PC-3 (cell line): Measurements from ENCODE around the gene EFHC1. TPM values are rescaled to one million over a fixed set of nuclear protein-coding genes. Genes with fewer than 3 reads are reported as not detected.

ENCODE experiments used
- ATAC-seq: fragments of 200-7000 bp; cut with Tn5 transposase; 2 replicates; pipeline ENCODE4 v1.9.1; 2020; ENCODE audit warnings: mild to moderate bottlenecking, moderate library complexity
- BruUV-seq: library from RNA; stranded (reverse); fragments of 400-500 nt; replicated peaks from 2 replicates; lab custom pipeline; 2021; lab: Mats Ljungman, UMichigan
- CTCF ChIA-PET: fragments of 300-600 bp; sonication (Branson Sonifier 250); formaldehyde crosslinking; loops from one replicate; lab custom pipeline; 2022; ENCODE audit warnings: antibody characterized with exemption; lab: Charles Lee
- POLR2A ChIA-PET: fragments of 300-600 bp; sonication (Branson Sonifier 250); formaldehyde crosslinking; loops from one replicate; lab custom pipeline; 2022; ENCODE audit warnings: antibody characterized with exemption; ENCODE audit not compliant: unreplicated experiment; lab: Charles Lee
- DNase-seq: peaks from one replicate; pipeline ENCODE4 v3.0.0-alpha.2; 2015
- H2AFZ ChIP-seq: fragments of 300-600 bp; sonication (generic); 2 replicates; pipeline ENCODE4 v1.6.0; 2016; ENCODE audit warnings: antibody characterized with exemption, low read length
- H3F3A ChIP-seq: fragments of 300-600 bp; sonication (generic); one replicate; pipeline ENCODE4 v1.6.0; 2017; ENCODE audit warnings: antibody characterized with exemption, low read length, control low read depth, mild to moderate bottlenecking; ENCODE audit not compliant: unreplicated experiment
- H3K27ac ChIP-seq: fragments of 300-600 bp; sonication (generic); 2 replicates; pipeline ENCODE4 v1.5.1; 2016; ENCODE audit warnings: mild to moderate bottlenecking, low read length
- H3K27me3 ChIP-seq: fragments of 300-600 bp; sonication (generic); 2 replicates; pipeline ENCODE4 v1.6.1; 2016; ENCODE audit warnings: low read length, mixed read lengths
- H3K36me3 ChIP-seq: fragments of 300-600 bp; sonication (generic); 2 replicates; pipeline ENCODE4 v1.6.1; 2016; ENCODE audit warnings: low read depth, mixed run types, low read length, mixed read lengths
- H3K4me1 ChIP-seq: fragments of 300-600 bp; sonication (generic); 2 replicates; pipeline ENCODE4 v1.5.1; 2016; ENCODE audit warnings: low read length; ENCODE audit not compliant: insufficient read depth
- H3K4me2 ChIP-seq: fragments of 300-600 bp; sonication (generic); 2 replicates; pipeline ENCODE4 v1.6.0; 2016; ENCODE audit warnings: low read length
- H3K4me3 ChIP-seq: fragments of 300-600 bp; sonication (generic); 2 replicates; pipeline ENCODE4 v1.5.1; 2016; ENCODE audit warnings: mild to moderate bottlenecking, low read length, mixed read lengths
- H3K79me2 ChIP-seq: fragments of 300-600 bp; sonication (generic); 2 replicates; pipeline ENCODE4 v1.6.1; 2017; ENCODE audit warnings: low read length, mixed read lengths
- H3K9ac ChIP-seq: fragments of 300-600 bp; sonication (generic); 2 replicates; pipeline ENCODE4 v1.6.0; 2016; ENCODE audit warnings: mild to moderate bottlenecking, low read length
- H3K9me2 ChIP-seq: fragments of 300-600 bp; sonication (generic); replicated peaks from 2 replicates; pipeline ENCODE4 v1.6.1; 2016; ENCODE audit warnings: mixed run types, low read length, mixed read lengths
- H3K9me3 ChIP-seq: fragments of 300-600 bp; sonication (generic); 2 replicates; pipeline ENCODE4 v1.6.1; 2016; ENCODE audit warnings: low read length, mixed read lengths
- H4K20me1 ChIP-seq: fragments of 300-600 bp; sonication (generic); 2 replicates; pipeline ENCODE4 v1.6.1; 2016; ENCODE audit warnings: low read length, mixed read lengths
- EZH2 ChIP-seq: fragments of 300-600 bp; sonication (generic); IDR thresholded peaks from one replicate; pipeline ENCODE4 v1.6.1; 2017; ENCODE audit warnings: antibody characterized with exemption, mild to moderate bottlenecking, low read length; ENCODE audit not compliant: unreplicated experiment
- EZH2phosphoT487 ChIP-seq: fragments of 300-600 bp; sonication (generic); IDR thresholded peaks from 2 replicates; pipeline ENCODE4 v1.6.1; 2018; ENCODE audit warnings: mild to moderate bottlenecking, antibody characterized with exemption, low read length, borderline replicate concordance
- intact Hi-C: fragments of 100-400 bp; cut with micrococcal nuclease; formaldehyde crosslinking; loops from 2 replicates; pipeline ENCODE4 v1.9.0; 2023
- total RNA-seq: library from RNA; depleted of rRNA; stranded (reverse); fragments of >200 nt; gene quantifications from 2 replicates; pipeline ENCODE4 v1.2.3, GENCODE V29; 2014
- TF ChIP-seq, protein P1 (sequence below): fragments of 300-600 bp; sonication (generic); conservative IDR thresholded peaks from 2 replicates; pipeline ENCODE4 v1.5.1; 2017; ENCODE audit warnings: antibody characterized with exemption, low read depth, mild to moderate bottlenecking, low read length

The EFHC1 gene
- total RNA-seq, 1 experiment from 2014 or later: 22.4 TPM

DNA sequence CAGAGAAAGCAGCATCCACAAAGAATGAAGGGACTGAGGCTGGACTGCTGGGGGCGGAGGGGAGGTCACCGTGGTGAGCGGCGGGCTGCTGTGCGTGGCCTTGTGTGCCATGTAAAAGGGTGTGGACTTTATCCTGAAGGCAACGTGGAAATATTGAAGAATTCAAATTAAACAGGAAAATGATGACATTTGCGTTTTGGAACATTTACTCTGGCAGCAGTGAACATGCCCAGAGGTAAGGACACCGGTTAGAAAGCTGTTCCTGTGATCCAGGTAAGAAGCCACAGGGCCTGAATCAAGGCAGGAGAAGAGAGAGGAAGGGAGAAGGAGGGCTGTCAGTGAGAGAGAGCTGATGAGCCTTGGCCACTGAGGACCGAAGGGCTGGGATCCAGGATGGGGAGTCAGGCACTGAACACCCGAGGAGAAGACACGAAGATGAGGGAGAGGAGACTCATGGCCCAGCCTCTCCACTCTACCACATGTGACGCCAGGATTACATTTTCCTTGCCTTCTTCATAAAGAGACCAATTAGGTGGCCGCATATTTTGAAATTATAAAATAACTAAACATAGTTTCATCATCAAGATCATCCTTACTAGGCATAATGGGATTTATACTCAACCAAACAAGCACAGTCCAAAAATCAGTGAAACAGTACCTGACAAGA, 98.3 kb downstream of the EFHC1 start:
- no peaks in the 10 kb centered on the region for H3K9me3 ChIP-seq
- no peaks in the 10 kb centered on the region for H3K9me2 ChIP-seq
- no peak overlapping the region for H3K9ac ChIP-seq
- ATAC-seq: no peak
- intact Hi-C loops: loop anchor here (5.0 kb wide), 1 partner anchor 96 kb away; the partner anchor contains the start of gene EFHC1
- no peak overlapping the region for H3K4me3 ChIP-seq
- H3K79me2 ChIP-seq: peaks cover 18% of the 10 kb centered on the region
- TF ChIP-seq EZH2phosphoT487 (no peak), EZH2 (no peak)
- TF ChIP-seq, protein P1, sequence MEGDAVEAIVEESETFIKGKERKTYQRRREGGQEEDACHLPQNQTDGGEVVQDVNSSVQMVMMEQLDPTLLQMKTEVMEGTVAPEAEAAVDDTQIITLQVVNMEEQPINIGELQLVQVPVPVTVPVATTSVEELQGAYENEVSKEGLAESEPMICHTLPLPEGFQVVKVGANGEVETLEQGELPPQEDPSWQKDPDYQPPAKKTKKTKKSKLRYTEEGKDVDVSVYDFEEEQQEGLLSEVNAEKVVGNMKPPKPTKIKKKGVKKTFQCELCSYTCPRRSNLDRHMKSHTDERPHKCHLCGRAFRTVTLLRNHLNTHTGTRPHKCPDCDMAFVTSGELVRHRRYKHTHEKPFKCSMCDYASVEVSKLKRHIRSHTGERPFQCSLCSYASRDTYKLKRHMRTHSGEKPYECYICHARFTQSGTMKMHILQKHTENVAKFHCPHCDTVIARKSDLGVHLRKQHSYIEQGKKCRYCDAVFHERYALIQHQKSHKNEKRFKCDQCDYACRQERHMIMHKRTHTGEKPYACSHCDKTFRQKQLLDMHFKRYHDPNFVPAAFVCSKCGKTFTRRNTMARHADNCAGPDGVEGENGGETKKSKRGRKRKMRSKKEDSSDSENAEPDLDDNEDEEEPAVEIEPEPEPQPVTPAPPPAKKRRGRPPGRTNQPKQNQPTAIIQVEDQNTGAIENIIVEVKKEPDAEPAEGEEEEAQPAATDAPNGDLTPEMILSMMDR: no peak
- BruUV-seq: no TSS peak
- H3F3A ChIP-seq: no peaks in the 10 kb centered on the region
- peak overlapping the region; percentile 64 for H3K27ac ChIP-seq
- H3K4me1 ChIP-seq: peaks cover 46% of the 10 kb centered on the region
- no peak overlapping the region for H2AFZ ChIP-seq
- ChIA-PET POLR2A (interaction anchor here (0.6 kb wide), 1 partner anchor 108 kb away, joined by 3 read pairs; no protein-coding TSS in a partner anchor), CTCF (no interaction called here)
- DNase-seq: no peak
- no peaks in the 10 kb centered on the region for H4K20me1 ChIP-seq
- peak overlapping the region; percentile 69 for H3K4me2 ChIP-seq
- no peaks in the 10 kb centered on the region for H3K27me3 ChIP-seq
- peaks cover 8% of the 10 kb centered on the region; the same call in 1 of the 2 replicates for H3K36me3 ChIP-seq

DNA sequence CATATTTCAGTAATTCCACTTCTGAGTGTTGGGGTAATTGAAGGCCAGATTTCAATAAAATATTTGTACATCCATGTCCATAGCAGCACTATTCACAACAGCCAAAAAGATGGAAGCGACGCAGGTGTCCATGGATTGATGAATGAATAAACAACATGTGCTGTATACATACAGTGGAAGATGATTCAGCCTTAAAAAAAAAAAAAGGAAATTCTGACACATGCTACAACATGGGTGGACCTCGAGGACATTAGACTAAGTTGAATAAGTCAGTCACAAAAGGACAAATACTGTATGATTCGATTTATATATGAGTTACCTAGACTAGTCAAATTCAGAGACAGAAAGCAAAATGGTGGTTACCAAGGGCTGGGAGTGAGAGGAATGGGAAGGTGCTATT, 99.5 kb downstream of the EFHC1 start:
- Histone ChIP-seq H3K9me3 (no peaks in the 10 kb centered on the region), H4K20me1 (no peaks in the 10 kb centered on the region), H3K4me3 (no peak overlapping the region), H3K4me2 (no peak overlapping the region), H3K36me3 (peaks cover 8% of the 10 kb centered on the region; the same call in 1 of the 2 replicates), H3K79me2 (peaks cover 18% of the 10 kb centered on the region), H3K9ac (no peak overlapping the region), H2AFZ (no peak overlapping the region), H3K27ac (no peak overlapping the region), H3F3A (no peaks in the 10 kb centered on the region), H3K27me3 (no peaks in the 10 kb centered on the region), H3K9me2 (no peaks in the 10 kb centered on the region), H3K4me1 (peaks cover 48% of the 10 kb centered on the region)
- ChIA-PET CTCF (no interaction called here), POLR2A (no interaction called here)
- BruUV-seq: no TSS peak
- no peak for DNase-seq
- no peak for ATAC-seq
- TF ChIP-seq EZH2 (no peak), EZH2phosphoT487 (no peak)
- TF ChIP-seq, protein P1: no peak
- intact Hi-C loops: loop anchor here (5.0 kb wide), 1 partner anchor 97 kb away; the partner anchor contains the start of gene EFHC1

DNA sequence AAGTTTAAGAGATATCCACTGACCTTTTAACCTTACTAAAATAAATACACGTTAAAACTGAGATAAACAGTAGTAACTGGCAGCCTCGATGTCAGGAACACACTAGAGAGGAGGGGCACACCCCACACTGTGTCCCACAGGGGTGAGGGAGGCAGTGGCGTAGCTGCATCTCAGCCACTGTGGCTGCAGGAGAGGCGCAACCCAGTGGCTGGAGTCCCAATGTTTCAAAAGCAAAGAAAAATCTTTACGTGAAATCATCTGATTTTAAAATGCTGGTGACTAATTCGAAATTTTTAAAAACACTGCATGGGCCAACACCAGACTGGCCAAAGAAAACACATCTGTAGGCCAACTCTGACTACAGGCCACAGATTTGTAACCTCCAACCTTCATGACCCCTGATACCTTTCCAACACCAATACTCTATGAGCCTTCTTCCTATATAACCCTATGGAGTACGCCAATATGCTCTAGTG, 102.0 kb downstream of the EFHC1 start:
- peaks cover 35% of the 10 kb centered on the region for H3K4me1 ChIP-seq
- ChIA-PET CTCF (no interaction called here), POLR2A (no interaction called here)
- peaks cover 10% of the 10 kb centered on the region; the same call in 1 of the 2 replicates for H3K79me2 ChIP-seq
- H4K20me1 ChIP-seq: no peaks in the 10 kb centered on the region
- no peaks in the 10 kb centered on the region for H3F3A ChIP-seq
- DNase-seq: no peak
- TF ChIP-seq EZH2 (no peak), EZH2phosphoT487 (no peak)
- TF ChIP-seq, protein P1: no peak
- no peak overlapping the region for H3K4me3 ChIP-seq
- no peak overlapping the region for H2AFZ ChIP-seq
- H3K4me2 ChIP-seq: peak overlapping the region; percentile 31; the same call in 1 of the 2 replicates
- no peaks in the 10 kb centered on the region for H3K36me3 ChIP-seq
- no TSS peak for BruUV-seq
- ATAC-seq: peak; percentile 11; the same call in 1 of the 2 replicates
- no peak overlapping the region for H3K27ac ChIP-seq
- no peaks in the 10 kb centered on the region for H3K9me2 ChIP-seq
- H3K9ac ChIP-seq: no peak overlapping the region
- no peaks in the 10 kb centered on the region for H3K27me3 ChIP-seq
- intact Hi-C loops: no loop called here
- H3K9me3 ChIP-seq: no peaks in the 10 kb centered on the region
